Measurements from ENCODE around the gene SRGAP1.

Gene SRGAP1

DNA sequence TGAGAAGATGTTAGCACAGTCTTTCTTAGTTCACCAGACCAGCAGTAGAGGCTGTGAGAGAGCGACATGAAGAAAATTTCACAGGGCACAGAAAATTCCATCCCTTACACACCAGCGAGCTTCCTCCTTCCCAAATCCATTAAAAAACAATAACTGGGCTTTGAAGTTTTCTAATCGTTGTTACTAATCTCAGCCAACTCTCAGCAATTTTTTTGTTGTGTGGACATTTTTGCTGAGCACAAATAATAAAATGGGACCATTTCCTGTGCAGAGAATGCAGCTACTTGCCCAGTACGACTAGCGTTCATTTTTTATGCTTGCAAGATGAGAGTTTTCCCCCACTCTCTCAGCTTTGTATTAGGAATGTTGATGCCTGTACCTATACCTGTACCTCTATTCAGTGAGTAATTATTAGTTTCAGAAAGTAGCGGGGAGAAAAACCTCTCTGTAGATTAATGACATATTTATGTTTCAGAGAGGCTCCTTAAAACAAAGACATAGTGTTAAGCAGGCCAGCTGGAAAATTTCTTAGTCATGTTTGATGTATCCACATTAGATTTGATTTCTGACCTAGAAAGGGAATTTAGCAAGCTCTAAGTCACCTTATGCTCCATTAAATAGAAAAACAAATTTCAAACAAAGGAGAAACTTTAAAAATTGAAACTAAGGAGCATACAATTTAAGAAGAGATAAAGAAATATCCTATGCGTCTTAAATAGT, 146.5 kb downstream of the SRGAP1 start:
- no peak overlapping the region for H3K27ac ChIP-seq (ENCODE audit: low read depth, low read length)
- no peaks in the 10 kb centered on the region for H3K27me3 ChIP-seq (ENCODE audit: insufficient read depth, low read length)
- no peak overlapping the region for H2BK120ac ChIP-seq (ENCODE audit: insufficient read depth, low read length, poor library complexity)
- H4K12ac ChIP-seq (ENCODE audit: low read depth, low read length): no peak overlapping the region
- no peak overlapping the region for H3K23ac ChIP-seq (ENCODE audit: low read length)
- H3K4ac ChIP-seq (ENCODE audit: low read depth, low read length): no peak overlapping the region
- no peak overlapping the region for H3K9ac ChIP-seq (ENCODE audit: low read length)
- WGBS (ENCODE audit: extremely low coverage, insufficient coverage, insufficient read length): no CpG with 5 or more reads among the region's 7 CpGs
- no peaks in the 10 kb centered on the region for H3K36me3 ChIP-seq (ENCODE audit: control insufficient read depth in 1 of 2, insufficient read depth in 2 of 2, low read length in 2 of 2)
- H3K4me3 ChIP-seq (ENCODE audit: low read depth, low read length): no peak overlapping the region
- H2AFZ ChIP-seq (ENCODE audit: insufficient read depth, low read length, poor library complexity): no peak overlapping the region
- no peak overlapping the region for H4K8ac ChIP-seq (ENCODE audit: low read depth, low read length)
- no peak overlapping the region for H3K4me2 ChIP-seq (ENCODE audit: low read length)
- DNase-seq: no peak
- H3K79me2 ChIP-seq (ENCODE audit: control insufficient read depth, insufficient read depth, low read length, poor library complexity): no peaks in the 10 kb centered on the region
- no peak overlapping the region for H2AK5ac ChIP-seq (ENCODE audit: low read length)
- no peak overlapping the region for H3K18ac ChIP-seq (ENCODE audit: low read length)
- peaks cover 4 to 7% of the 10 kb centered on the region in 2 experiments for H3K4me1 ChIP-seq (ENCODE audit: control insufficient read depth in 1 of 2, insufficient read depth in 2 of 2, low read length in 2 of 2)
- no peak overlapping the region for H2BK5ac ChIP-seq (ENCODE audit: low read depth, low read length, poor library complexity)
- no peak overlapping the region for H3K14ac ChIP-seq (ENCODE audit: low read length)
- no peak overlapping the region for H4K91ac ChIP-seq (ENCODE audit: low read depth, low read length)
- no peaks in the 10 kb centered on the region for H3K9me3 ChIP-seq (ENCODE audit: insufficient read depth, low read depth, low read length)
- H3K79me1 ChIP-seq (ENCODE audit: low read length): no peaks in the 10 kb centered on the region
- no peak overlapping the region for H2BK12ac ChIP-seq (ENCODE audit: low read length)

DNA sequence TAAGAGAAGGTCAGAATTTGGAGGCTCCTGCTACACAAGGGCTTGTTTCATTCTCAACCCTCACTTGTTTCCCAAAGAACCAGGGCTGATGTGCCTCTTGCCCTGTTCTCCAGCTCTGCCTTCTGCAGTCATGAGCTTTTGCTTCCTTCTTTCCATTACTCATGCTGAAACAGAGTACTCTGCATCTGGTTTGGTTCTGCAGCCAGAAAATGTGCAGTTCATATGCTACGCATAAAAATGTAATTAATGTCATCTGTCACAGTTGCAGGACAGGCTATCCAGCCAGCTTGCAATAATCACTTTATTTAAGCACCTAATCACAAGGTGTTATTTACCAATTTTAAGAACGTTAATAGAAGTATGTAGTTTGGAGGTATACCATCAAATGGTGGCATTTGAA, 150.2 kb downstream of the SRGAP1 start:
- Histone ChIP-seq H3K4me1 (ENCODE audit: control insufficient read depth in 1 of 2, insufficient read depth in 2 of 2, low read length in 2 of 2) (peaks cover 4 to 10% of the 10 kb centered on the region in 2 experiments), H3K79me2 (ENCODE audit: control insufficient read depth, insufficient read depth, low read length, poor library complexity) (no peaks in the 10 kb centered on the region), H3K18ac (ENCODE audit: low read length) (no peak overlapping the region), H3K36me3 (ENCODE audit: control insufficient read depth in 1 of 2, insufficient read depth in 2 of 2, low read length in 2 of 2) (no peaks in the 10 kb centered on the region), H3K23ac (ENCODE audit: low read length) (no peak overlapping the region), H2BK120ac (ENCODE audit: insufficient read depth, low read length, poor library complexity) (no peak overlapping the region), H3K4me3 (ENCODE audit: low read depth, low read length) (no peak overlapping the region), H4K8ac (ENCODE audit: low read depth, low read length) (no peak overlapping the region), H3K9ac (ENCODE audit: low read length) (no peak overlapping the region), H3K9me3 (ENCODE audit: insufficient read depth, low read depth, low read length) (no peaks in the 10 kb centered on the region), H3K27ac (ENCODE audit: low read depth, low read length) (no peak overlapping the region), H3K4ac (ENCODE audit: low read depth, low read length) (no peak overlapping the region), H2BK12ac (ENCODE audit: low read length) (no peak overlapping the region), H2AK5ac (ENCODE audit: low read length) (no peak overlapping the region), H3K79me1 (ENCODE audit: low read length) (no peaks in the 10 kb centered on the region), H4K91ac (ENCODE audit: low read depth, low read length) (no peak overlapping the region), H3K14ac (ENCODE audit: low read length) (no peak overlapping the region), H3K27me3 (ENCODE audit: insufficient read depth, low read length) (no peaks in the 10 kb centered on the region), H2AFZ (ENCODE audit: insufficient read depth, low read length, poor library complexity) (no peak overlapping the region), H2BK5ac (ENCODE audit: low read depth, low read length, poor library complexity) (no peak overlapping the region), H3K4me2 (ENCODE audit: low read length) (no peak overlapping the region), H4K12ac (ENCODE audit: low read depth, low read length) (no peak overlapping the region)
- DNase-seq: no peak
- WGBS (ENCODE audit: extremely low coverage, insufficient coverage, insufficient read length): no CpG with 5 or more reads among the region's 2 CpGs

DNA sequence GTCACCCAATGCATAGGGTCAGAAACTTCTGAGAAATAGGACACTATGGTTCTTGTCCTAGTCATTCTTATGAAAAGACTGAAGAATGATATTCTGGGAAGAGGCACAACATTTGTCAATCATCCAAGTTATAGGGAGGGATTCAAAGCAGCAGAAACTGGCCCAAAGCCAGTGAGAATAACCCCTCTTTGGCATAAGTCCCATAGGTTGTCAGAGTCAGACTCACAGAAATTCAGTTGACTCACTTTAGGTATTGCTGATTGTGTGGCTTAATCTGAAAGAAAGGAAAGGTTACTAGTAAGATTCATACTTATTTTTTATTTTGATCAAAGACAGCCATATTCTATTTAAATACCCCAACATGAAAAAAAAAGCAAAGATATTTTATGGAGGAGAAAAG, 151.0 kb downstream of the SRGAP1 start:
- H3K36me3 ChIP-seq (ENCODE audit: control insufficient read depth in 1 of 2, insufficient read depth in 2 of 2, low read length in 2 of 2): no peaks in the 10 kb centered on the region
- DNase-seq: no peak
- H2AFZ ChIP-seq (ENCODE audit: insufficient read depth, low read length, poor library complexity): no peak overlapping the region
- H4K91ac ChIP-seq (ENCODE audit: low read depth, low read length): no peak overlapping the region
- H3K9me3 ChIP-seq (ENCODE audit: insufficient read depth, low read depth, low read length): no peaks in the 10 kb centered on the region
- no peak overlapping the region for H3K9ac ChIP-seq (ENCODE audit: low read length)
- peaks cover 4 to 10% of the 10 kb centered on the region in 2 experiments for H3K4me1 ChIP-seq (ENCODE audit: control insufficient read depth in 1 of 2, insufficient read depth in 2 of 2, low read length in 2 of 2)
- no peak overlapping the region for H3K27ac ChIP-seq (ENCODE audit: low read depth, low read length)
- no peak overlapping the region for H2AK5ac ChIP-seq (ENCODE audit: low read length)
- H3K4me2 ChIP-seq (ENCODE audit: low read length): no peak overlapping the region
- H3K14ac ChIP-seq (ENCODE audit: low read length): no peak overlapping the region
- H4K8ac ChIP-seq (ENCODE audit: low read depth, low read length): no peak overlapping the region
- no peaks in the 10 kb centered on the region for H3K79me1 ChIP-seq (ENCODE audit: low read length)
- H4K12ac ChIP-seq (ENCODE audit: low read depth, low read length): no peak overlapping the region
- no peak overlapping the region for H2BK120ac ChIP-seq (ENCODE audit: insufficient read depth, low read length, poor library complexity)
- no peak overlapping the region for H3K4ac ChIP-seq (ENCODE audit: low read depth, low read length)
- no peak overlapping the region for H2BK5ac ChIP-seq (ENCODE audit: low read depth, low read length, poor library complexity)
- no peak overlapping the region for H2BK12ac ChIP-seq (ENCODE audit: low read length)
- H3K18ac ChIP-seq (ENCODE audit: low read length): no peak overlapping the region
- H3K79me2 ChIP-seq (ENCODE audit: control insufficient read depth, insufficient read depth, low read length, poor library complexity): no peaks in the 10 kb centered on the region
- H3K4me3 ChIP-seq (ENCODE audit: low read depth, low read length): no peak overlapping the region
- no peaks in the 10 kb centered on the region for H3K27me3 ChIP-seq (ENCODE audit: insufficient read depth, low read length)
- no peak overlapping the region for H3K23ac ChIP-seq (ENCODE audit: low read length)

DNA sequence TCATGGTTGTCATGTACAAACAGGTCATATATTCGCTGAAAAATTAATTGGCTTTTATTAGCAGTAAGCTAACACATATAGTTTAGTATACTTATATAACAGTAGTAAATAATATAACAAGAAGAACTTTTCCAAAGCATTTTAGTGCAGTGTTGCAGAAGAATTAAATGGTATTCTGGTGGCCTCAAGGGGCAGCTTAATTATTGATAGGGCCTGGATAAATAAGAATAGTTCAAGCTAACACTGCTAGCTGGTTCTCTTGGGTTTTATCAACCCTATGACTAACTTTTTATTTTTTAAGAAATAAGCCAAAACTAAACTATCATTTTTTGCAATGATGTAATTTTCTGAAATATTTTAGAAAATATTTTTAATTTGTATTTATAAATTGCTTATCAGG, 152.1 kb downstream of the SRGAP1 start:
- H3K79me2 ChIP-seq (ENCODE audit: control insufficient read depth, insufficient read depth, low read length, poor library complexity): no peaks in the 10 kb centered on the region
- no peaks in the 10 kb centered on the region for H3K79me1 ChIP-seq (ENCODE audit: low read length)
- H4K12ac ChIP-seq (ENCODE audit: low read depth, low read length): no peak overlapping the region
- peaks cover 4 to 10% of the 10 kb centered on the region in 2 experiments for H3K4me1 ChIP-seq (ENCODE audit: control insufficient read depth in 1 of 2, insufficient read depth in 2 of 2, low read length in 2 of 2)
- no peak overlapping the region for H4K8ac ChIP-seq (ENCODE audit: low read depth, low read length)
- no peak overlapping the region for H2AFZ ChIP-seq (ENCODE audit: insufficient read depth, low read length, poor library complexity)
- no peak overlapping the region for H3K4ac ChIP-seq (ENCODE audit: low read depth, low read length)
- H2AK5ac ChIP-seq (ENCODE audit: low read length): no peak overlapping the region
- no peak overlapping the region for H3K14ac ChIP-seq (ENCODE audit: low read length)
- no peak overlapping the region for H3K27ac ChIP-seq (ENCODE audit: low read depth, low read length)
- no peaks in the 10 kb centered on the region for H3K27me3 ChIP-seq (ENCODE audit: insufficient read depth, low read length)
- no peaks in the 10 kb centered on the region for H3K36me3 ChIP-seq (ENCODE audit: control insufficient read depth in 1 of 2, insufficient read depth in 2 of 2, low read length in 2 of 2)
- H3K9me3 ChIP-seq (ENCODE audit: insufficient read depth, low read depth, low read length): no peaks in the 10 kb centered on the region
- no peak overlapping the region for H3K4me3 ChIP-seq (ENCODE audit: low read depth, low read length)
- H3K18ac ChIP-seq (ENCODE audit: low read length): no peak overlapping the region
- no peak overlapping the region for H2BK120ac ChIP-seq (ENCODE audit: insufficient read depth, low read length, poor library complexity)
- no CpG with 5 or more reads among the region's 1 CpG for WGBS (ENCODE audit: extremely low coverage, insufficient coverage, insufficient read length)
- H2BK12ac ChIP-seq (ENCODE audit: low read length): no peak overlapping the region
- H2BK5ac ChIP-seq (ENCODE audit: low read depth, low read length, poor library complexity): no peak overlapping the region
- H4K91ac ChIP-seq (ENCODE audit: low read depth, low read length): no peak overlapping the region
- no peak overlapping the region for H3K23ac ChIP-seq (ENCODE audit: low read length)
- no peak overlapping the region for H3K9ac ChIP-seq (ENCODE audit: low read length)
- no peak overlapping the region for H3K4me2 ChIP-seq (ENCODE audit: low read length)
- no peak for DNase-seq
